Measurements from ENCODE around the gene FBXL16. TPM values are rescaled to one million over a fixed set of nuclear protein-coding genes. Genes with fewer than 3 reads are reported as not detected.
"Not testable (repeated sequence)": the region's sequence is repeated elsewhere in the genome, so short reads cannot be mapped to it uniquely, and the experiment has no call there.

The FBXL16 gene
- total and polyA plus RNA-seq, 2 of the 13 experiments (the other 11 are each of a cell fraction or from before 2014, with no cell fraction given): 0.22 to 2.0 TPM

- WGBS (ENCODE audit: low lambda C conversion rate): 29% methylated on average over 10 of the region's 10 CpGs
- H3K4me2 ChIP-seq (ENCODE audit: low read depth, low read length): no peak overlapping the region
- no peaks in the 10 kb centered on the region for H3K9me3 ChIP-seq (ENCODE audit: low read length)
- in situ Hi-C loops (cut with HindIII; ENCODE audit: extremely low pct_ligation_motif_present, low pct_unique_long_range_greater_than_20kb) (no loop called here), intact Hi-C loops (cut with micrococcal nuclease; ENCODE audit: unreplicated experiment) (no loop called here)
- DNase-seq (ENCODE audit: low spot score): no peak
- no peak overlapping the region for H3K27ac ChIP-seq (ENCODE audit: extremely low read length, insufficient read depth, low read length)
- H3K36me3 ChIP-seq (replicated peaks in 1 of 2; ENCODE audit: control insufficient read depth in 1 of 2, insufficient read depth in 2 of 2, low read length in 2 of 2): 0 out of 5 replicates have a peak, but pooled peaks cover 0 to 1% of the 10 kb centered on the region in 2 experiments
- peaks cover 26% of the 10 kb centered on the region for H3K4me1 ChIP-seq (ENCODE audit: insufficient read depth, low read length)
- no peak for ATAC-seq
- POLR2A ChIA-PET: no interaction called here
- TF ChIP-seq ZMAT3 (CRISPR knock-in tag; conservative IDR thresholded peaks at IDR 0.05) (no peak), ZNF720 (CRISPR knock-in tag; IDR thresholded peaks at IDR 0.05) (no peak), RAD51 (IDR thresholded peaks at IDR 0.05; ENCODE audit: borderline replicate concordance) (peak; percentile 68)
- H3K27me3 ChIP-seq (ENCODE audit: control insufficient read depth in 1 of 2, insufficient read depth in 2 of 2, low read length in 2 of 2): peaks cover 7 to 30% of the 10 kb centered on the region in 2 experiments
- no peaks in the 10 kb centered on the region for H4K20me1 ChIP-seq (ENCODE audit: insufficient read depth, low read length)
- peaks cover 2% of the 10 kb centered on the region for H3K79me2 ChIP-seq (ENCODE audit: insufficient read depth, low read length)
- no peak overlapping the region for H3K4me3 ChIP-seq (replicated peaks in 1 of 3; ENCODE audit: insufficient read depth in 1 of 3, low read depth in 2 of 3, low read length in 3 of 3)
- CTCF ChIA-PET (ENCODE audit: low intra/inter-chr PET ratio, low total read pairs): no interaction called here
- no peak overlapping the region for H2AFZ ChIP-seq (ENCODE audit: low read length)
- no peak overlapping the region for H3K9ac ChIP-seq (ENCODE audit: insufficient read depth, low read depth, low read length)
- no peak for FAIRE-seq
- no TSS peak for BruUV-seq (replicated peaks)
These were observed 13.1 kb downstream of the FBXL16 start for GRCh38 chr16:692356-693108.

- H3K79me2 ChIP-seq (ENCODE audit: insufficient read depth, low read length); H3K9ac ChIP-seq (ENCODE audit: insufficient read depth, low read depth, low read length); H3K36me3 ChIP-seq (replicated peaks in 1 of 2; ENCODE audit: control insufficient read depth in 1 of 2, insufficient read depth in 2 of 2, low read length in 2 of 2); H4K20me1 ChIP-seq (ENCODE audit: insufficient read depth, low read length); H3K4me3 ChIP-seq (replicated peaks in 1 of 3; ENCODE audit: insufficient read depth in 1 of 3, low read depth in 2 of 3, low read length in 3 of 3); H3K27ac ChIP-seq (ENCODE audit: extremely low read length, insufficient read depth, low read length); H3K9me3 ChIP-seq (ENCODE audit: low read length); in situ Hi-C loops (cut with HindIII; ENCODE audit: extremely low pct_ligation_motif_present, low pct_unique_long_range_greater_than_20kb); FAIRE-seq; ATAC-seq; CTCF ChIA-PET (ENCODE audit: low intra/inter-chr PET ratio, low total read pairs); BruUV-seq (replicated peaks); DNase-seq (ENCODE audit: low spot score); POLR2A ChIA-PET; H2AFZ ChIP-seq (ENCODE audit: low read length); intact Hi-C loops (cut with micrococcal nuclease; ENCODE audit: unreplicated experiment); H3K4me2 ChIP-seq (ENCODE audit: low read depth, low read length): not testable (repeated sequence)
- WGBS (ENCODE audit: low lambda C conversion rate): 88% methylated on average over 16 of the region's 16 CpGs
- TF ChIP-seq PCBP1 (IDR thresholded peaks at IDR 0.05; ENCODE audit: borderline replicate concordance, low read depth, low read length): 0 out of 2 replicates have a peak, but pooled peaks have one; percentile 46
- H3K27me3 ChIP-seq (ENCODE audit: control insufficient read depth in 1 of 2, insufficient read depth in 2 of 2, low read length in 2 of 2): peaks cover 7 to 29% of the 10 kb centered on the region in 2 experiments
- peaks cover 26% of the 10 kb centered on the region for H3K4me1 ChIP-seq (ENCODE audit: insufficient read depth, low read length)
These were observed 14.4 kb downstream of the FBXL16 start for GRCh38 chr16:691242-691641.
